ENCODE results near the gene EIF2AK3.

DNA sequence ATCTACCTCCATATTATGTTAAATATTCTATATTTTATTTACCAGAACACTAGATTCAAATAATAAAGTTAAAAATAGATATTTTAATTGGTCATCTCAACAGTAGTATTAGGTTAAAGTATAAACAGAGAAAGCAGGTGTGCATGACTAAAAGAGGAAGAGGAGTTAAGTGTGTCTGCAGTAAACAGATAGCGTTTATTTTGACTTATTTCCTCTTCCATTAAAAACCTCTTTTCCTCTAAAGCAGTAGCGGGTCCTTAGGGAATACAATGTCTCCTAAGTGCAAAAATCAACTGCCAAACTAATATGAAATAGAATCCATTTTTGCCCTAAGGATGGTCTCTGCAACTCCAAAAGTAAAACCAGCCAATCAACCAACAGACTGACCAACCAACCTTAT lies 27.7 kb downstream of the EIF2AK3 start:
- TF ChIP-seq, protein P1, sequence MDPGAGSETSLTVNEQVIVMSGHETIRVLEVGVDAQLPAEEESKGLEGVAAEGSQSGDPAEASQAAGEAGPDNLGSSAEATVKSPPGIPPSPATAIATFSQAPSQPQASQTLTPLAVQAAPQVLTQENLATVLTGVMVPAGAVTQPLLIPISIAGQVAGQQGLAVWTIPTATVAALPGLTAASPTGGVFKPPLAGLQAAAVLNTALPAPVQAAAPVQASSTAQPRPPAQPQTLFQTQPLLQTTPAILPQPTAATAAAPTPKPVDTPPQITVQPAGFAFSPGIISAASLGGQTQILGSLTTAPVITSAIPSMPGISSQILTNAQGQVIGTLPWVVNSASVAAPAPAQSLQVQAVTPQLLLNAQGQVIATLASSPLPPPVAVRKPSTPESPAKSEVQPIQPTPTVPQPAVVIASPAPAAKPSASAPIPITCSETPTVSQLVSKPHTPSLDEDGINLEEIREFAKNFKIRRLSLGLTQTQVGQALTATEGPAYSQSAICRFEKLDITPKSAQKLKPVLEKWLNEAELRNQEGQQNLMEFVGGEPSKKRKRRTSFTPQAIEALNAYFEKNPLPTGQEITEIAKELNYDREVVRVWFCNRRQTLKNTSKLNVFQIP (CRISPR knock-in tag; IDR thresholded peaks at IDR 0.05; ENCODE audit: borderline replicate concordance, low read depth): no peak
- no peak for TF ChIP-seq ISL1 (CRISPR knock-in tag; IDR thresholded peaks at IDR 0.05)
- no peak for TF ChIP-seq SNAI2 (CRISPR knock-in tag; IDR thresholded peaks at IDR 0.05)
- TF ChIP-seq, protein P2, sequence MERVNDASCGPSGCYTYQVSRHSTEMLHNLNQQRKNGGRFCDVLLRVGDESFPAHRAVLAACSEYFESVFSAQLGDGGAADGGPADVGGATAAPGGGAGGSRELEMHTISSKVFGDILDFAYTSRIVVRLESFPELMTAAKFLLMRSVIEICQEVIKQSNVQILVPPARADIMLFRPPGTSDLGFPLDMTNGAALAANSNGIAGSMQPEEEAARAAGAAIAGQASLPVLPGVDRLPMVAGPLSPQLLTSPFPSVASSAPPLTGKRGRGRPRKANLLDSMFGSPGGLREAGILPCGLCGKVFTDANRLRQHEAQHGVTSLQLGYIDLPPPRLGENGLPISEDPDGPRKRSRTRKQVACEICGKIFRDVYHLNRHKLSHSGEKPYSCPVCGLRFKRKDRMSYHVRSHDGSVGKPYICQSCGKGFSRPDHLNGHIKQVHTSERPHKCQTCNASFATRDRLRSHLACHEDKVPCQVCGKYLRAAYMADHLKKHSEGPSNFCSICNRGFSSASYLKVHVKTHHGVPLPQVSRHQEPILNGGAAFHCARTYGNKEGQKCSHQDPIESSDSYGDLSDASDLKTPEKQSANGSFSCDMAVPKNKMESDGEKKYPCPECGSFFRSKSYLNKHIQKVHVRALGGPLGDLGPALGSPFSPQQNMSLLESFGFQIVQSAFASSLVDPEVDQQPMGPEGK (CRISPR knock-in tag; IDR thresholded peaks at IDR 0.05; ENCODE audit: borderline replicate concordance): no peak
- no peak for TF ChIP-seq ARNTL (CRISPR knock-in tag; IDR thresholded peaks at IDR 0.05; ENCODE audit: borderline replicate concordance, low read depth)
- TF ChIP-seq ZFP3 (CRISPR knock-in tag; IDR thresholded peaks at IDR 0.05): no peak
